Ovary (tissue), 3 donors: Measurements from ENCODE around the gene HECW1.

Experiments
- EP300 ChIP-seq: sonication (generic); formaldehyde crosslinking; IDR thresholded peaks from one replicate; pipeline ENCODE4 v1.6.1; 2017; ENCODE audit warnings: antibody characterized with exemption
- POLR2A ChIP-seq: fragments of 450-650 bp; IDR thresholded peaks from one replicate; pipeline ENCODE4 v1.6.1; 2017; ENCODE audit warnings: antibody characterized with exemption, mild to moderate bottlenecking, moderate library complexity
- TF ChIP-seq, protein P1 (sequence below), 3 donors: fragments of 450-650 bp in 2 of 3; fragments of 200-600 bp in 1 of 3; IDR thresholded peaks; one replicate each; pipeline versions ENCODE4 v1.5.1 to v1.8.0; 2016 to 2022; ENCODE audit warnings: antibody characterized with exemption in 3 of 3, mild to moderate bottlenecking in 1 of 3
- donor health status: DM: no; HTN: no; CAD: no.

DNA sequence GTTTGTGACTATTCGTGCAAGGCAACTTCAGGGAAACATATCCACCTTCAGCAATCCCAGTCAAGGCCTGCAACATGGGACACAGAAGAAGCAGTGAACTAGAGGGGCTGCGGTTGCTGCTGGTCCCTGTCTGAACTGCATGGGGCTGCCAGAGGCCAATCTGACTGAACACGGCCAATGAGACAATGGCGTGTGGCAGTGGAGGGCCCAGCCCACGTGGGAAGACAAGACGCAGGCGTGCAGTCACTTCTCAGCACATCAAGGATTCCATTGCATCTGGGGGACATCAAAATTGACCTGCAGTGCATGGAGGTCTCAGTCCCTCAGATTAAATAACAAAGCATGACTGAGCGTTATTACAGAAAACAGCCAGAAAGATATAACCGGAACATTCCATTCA lies 215.9 kb downstream of the HECW1 start:
- TF ChIP-seq, protein P1, sequence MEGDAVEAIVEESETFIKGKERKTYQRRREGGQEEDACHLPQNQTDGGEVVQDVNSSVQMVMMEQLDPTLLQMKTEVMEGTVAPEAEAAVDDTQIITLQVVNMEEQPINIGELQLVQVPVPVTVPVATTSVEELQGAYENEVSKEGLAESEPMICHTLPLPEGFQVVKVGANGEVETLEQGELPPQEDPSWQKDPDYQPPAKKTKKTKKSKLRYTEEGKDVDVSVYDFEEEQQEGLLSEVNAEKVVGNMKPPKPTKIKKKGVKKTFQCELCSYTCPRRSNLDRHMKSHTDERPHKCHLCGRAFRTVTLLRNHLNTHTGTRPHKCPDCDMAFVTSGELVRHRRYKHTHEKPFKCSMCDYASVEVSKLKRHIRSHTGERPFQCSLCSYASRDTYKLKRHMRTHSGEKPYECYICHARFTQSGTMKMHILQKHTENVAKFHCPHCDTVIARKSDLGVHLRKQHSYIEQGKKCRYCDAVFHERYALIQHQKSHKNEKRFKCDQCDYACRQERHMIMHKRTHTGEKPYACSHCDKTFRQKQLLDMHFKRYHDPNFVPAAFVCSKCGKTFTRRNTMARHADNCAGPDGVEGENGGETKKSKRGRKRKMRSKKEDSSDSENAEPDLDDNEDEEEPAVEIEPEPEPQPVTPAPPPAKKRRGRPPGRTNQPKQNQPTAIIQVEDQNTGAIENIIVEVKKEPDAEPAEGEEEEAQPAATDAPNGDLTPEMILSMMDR (IDR thresholded peaks at IDR 0.05): no peak
- no peak for TF ChIP-seq POLR2A
- no peak for TF ChIP-seq EP300
